Keratinocyte (primary cell): ENCODE data around the gene C1orf52.

ENCODE experiments used
- EZH2 ChIP-seq: IDR thresholded peaks from one replicate; pipeline ENCODE4 v1.6.1; 2012; ENCODE audit warnings: inconsistent platforms, mild to moderate bottlenecking, low read length, moderate library complexity
- TF ChIP-seq, protein P1 (sequence below), 3 experiments: IDR thresholded peaks in 1 of 3; conservative IDR thresholded peaks in 1 of 3; optimal IDR thresholded peaks in 1 of 3; 2 replicates in 2 of 3; 3 replicates in 1 of 3; pipeline versions ENCODE3 to v1.5.1; 2011; ENCODE audit warnings: low read length in 3 of 3, mild to moderate bottlenecking in 3 of 3, moderate library complexity in 2 of 3, control low read depth in 1 of 3, inconsistent platforms in 1 of 3; ENCODE audit not compliant: insufficient read depth in 2 of 3; ENCODE audit errors: extremely low read depth in 1 of 3

DNA sequence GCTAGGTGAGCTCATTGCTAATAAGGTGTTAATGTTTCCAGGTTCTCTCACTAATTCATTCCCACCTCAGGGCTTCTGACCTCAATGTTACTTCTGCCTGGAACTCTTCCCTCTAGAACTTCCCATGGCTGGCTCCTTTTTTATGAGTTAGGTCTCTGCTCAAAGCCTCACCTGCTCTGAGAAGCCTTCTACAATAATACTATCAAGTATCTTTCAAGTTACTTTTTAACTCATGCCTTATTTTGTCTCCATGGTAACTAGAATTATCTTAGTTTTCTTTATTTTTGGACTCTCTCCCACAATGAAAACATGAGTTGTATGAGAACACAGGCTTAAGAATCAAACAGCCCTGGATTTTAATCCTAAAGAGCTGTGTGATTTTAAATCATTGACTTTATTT, 3.5 kb upstream of the C1orf52 start:
- TF ChIP-seq, protein P1, sequence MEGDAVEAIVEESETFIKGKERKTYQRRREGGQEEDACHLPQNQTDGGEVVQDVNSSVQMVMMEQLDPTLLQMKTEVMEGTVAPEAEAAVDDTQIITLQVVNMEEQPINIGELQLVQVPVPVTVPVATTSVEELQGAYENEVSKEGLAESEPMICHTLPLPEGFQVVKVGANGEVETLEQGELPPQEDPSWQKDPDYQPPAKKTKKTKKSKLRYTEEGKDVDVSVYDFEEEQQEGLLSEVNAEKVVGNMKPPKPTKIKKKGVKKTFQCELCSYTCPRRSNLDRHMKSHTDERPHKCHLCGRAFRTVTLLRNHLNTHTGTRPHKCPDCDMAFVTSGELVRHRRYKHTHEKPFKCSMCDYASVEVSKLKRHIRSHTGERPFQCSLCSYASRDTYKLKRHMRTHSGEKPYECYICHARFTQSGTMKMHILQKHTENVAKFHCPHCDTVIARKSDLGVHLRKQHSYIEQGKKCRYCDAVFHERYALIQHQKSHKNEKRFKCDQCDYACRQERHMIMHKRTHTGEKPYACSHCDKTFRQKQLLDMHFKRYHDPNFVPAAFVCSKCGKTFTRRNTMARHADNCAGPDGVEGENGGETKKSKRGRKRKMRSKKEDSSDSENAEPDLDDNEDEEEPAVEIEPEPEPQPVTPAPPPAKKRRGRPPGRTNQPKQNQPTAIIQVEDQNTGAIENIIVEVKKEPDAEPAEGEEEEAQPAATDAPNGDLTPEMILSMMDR (optimal IDR thresholded peaks at IDR 0.05 in 1 of 3, IDR thresholded peaks at IDR 0.05 in 1 of 3, conservative IDR thresholded peaks at IDR 0.05 in 1 of 3; ENCODE audit: extremely low read depth in 1 of 3, insufficient read depth in 2 of 3, low read length in 3 of 3): no peak
- TF ChIP-seq EZH2: no peak
